Suppressor macrophage treated with lipopolysaccharide for 1 hour (primary cell): Measurements from ENCODE around the gene SCYL2.
"Not testable (repeated sequence)": the region's sequence is repeated elsewhere in the genome, so short reads cannot be mapped to it uniquely, and the experiment has no call there.

Source experiments
- DNase-seq, 3 donors: peaks; one replicate each; pipeline ENCODE4 v3.0.0-alpha.2; 2020 to 2022

SCYL2 gene

GRCh38 chr12:100265107-100265506 lies 1.9 kb upstream of the SCYL2 start:
- DNase-seq: not testable (repeated sequence)

GRCh38 chr12:100265732-100266584 lies 1.0 kb upstream of the SCYL2 start:
- no peak for DNase-seq

- DNase-seq: peak in 2 of 3 donors; percentile 85 to 92
Measured at GRCh38 chr12:100266585-100266834, 467 bp upstream of the SCYL2 start.

- DNase-seq: peak; percentile 41 to 53 (median 45)
Measured at GRCh38 chr12:100267603-100268281, 765 bp downstream of the SCYL2 start.

- peak; percentile 33 to 58 (median 41) for DNase-seq
Measured at GRCh38 chr12:100268835-100269564, 2.0 kb downstream of the SCYL2 start.

GRCh38 chr12:100273782-100274181 lies 6.8 kb downstream of the SCYL2 start:
- DNase-seq: no peak

GRCh38 chr12:100274291-100274690 lies 7.3 kb downstream of the SCYL2 start:
- no peak for DNase-seq

GRCh38 chr12:100279159-100279558 lies 12.2 kb downstream of the SCYL2 start:
- no peak for DNase-seq

- no peak for DNase-seq
Measured at GRCh38 chr12:100279607-100280244, 12.7 kb downstream of the SCYL2 start.

- DNase-seq: not testable (repeated sequence)
Measured at GRCh38 chr12:100284556-100284955, 17.6 kb downstream of the SCYL2 start.

- DNase-seq: no peak
Measured at GRCh38 chr12:100289038-100289437, 22.1 kb downstream of the SCYL2 start.

- DNase-seq: no peak
Measured at GRCh38 chr12:100290016-100290415, 23.0 kb downstream of the SCYL2 start.

- no peak for DNase-seq
Measured at GRCh38 chr12:100293017-100293416, 26.0 kb downstream of the SCYL2 start.

GRCh38 chr12:100294366-100294765 lies 27.4 kb downstream of the SCYL2 start:
- DNase-seq: not testable (repeated sequence)

- peak; percentile 25 to 76 (median 59) for DNase-seq
Measured at GRCh38 chr12:100295764-100296555, 29.0 kb downstream of the SCYL2 start.

- DNase-seq: no peak
Measured at GRCh38 chr12:100302081-100302480, 35.1 kb downstream of the SCYL2 start.

- DNase-seq: no peak
Measured at GRCh38 chr12:100303831-100304230, 36.9 kb downstream of the SCYL2 start.

- DNase-seq: not testable (repeated sequence)
Measured at GRCh38 chr12:100304334-100304733, 37.4 kb downstream of the SCYL2 start.

- DNase-seq: not testable (repeated sequence)
Measured at GRCh38 chr12:100308138-100308537, 41.2 kb downstream of the SCYL2 start.

- no peak for DNase-seq
Measured at GRCh38 chr12:100311317-100311716, 44.3 kb downstream of the SCYL2 start.

- no peak for DNase-seq
Measured at GRCh38 chr12:100317371-100317770, 50.4 kb downstream of the SCYL2 start.

GRCh38 chr12:100324498-100324897 lies 57.5 kb downstream of the SCYL2 start:
- DNase-seq: no peak
